ENCODE results near the gene SNAP23. TPM values are rescaled to one million over a fixed set of nuclear protein-coding genes. Genes with fewer than 3 reads are reported as not detected.

Gene SNAP23
- total and polyA plus RNA-seq, 2 donors = 47.8 to 94.3 TPM

DNA sequence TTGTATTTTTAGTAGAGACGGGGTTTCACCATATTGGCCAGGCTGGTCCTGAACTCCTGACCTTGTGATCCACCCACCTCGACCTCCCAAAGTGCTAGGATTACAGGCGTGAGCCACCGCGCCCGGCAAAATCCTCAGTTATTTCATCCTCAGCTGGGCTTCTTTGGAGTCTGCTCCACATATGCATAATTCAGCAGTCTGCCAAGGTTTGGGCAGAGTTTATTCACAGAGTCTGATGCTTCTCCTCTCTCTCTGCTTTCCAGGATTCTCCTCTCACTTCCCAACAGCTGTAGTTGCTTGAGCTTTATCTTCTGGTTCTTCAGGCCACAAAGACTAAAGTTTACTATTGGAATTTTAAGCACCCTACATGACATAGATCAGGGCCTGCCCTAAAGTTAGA lies 12.7 kb upstream of the SNAP23 start:
- no peak for DNase-seq (ENCODE audit: extremely low spot score)
- no peaks in the 10 kb centered on the region for H3K36me3 ChIP-seq (ENCODE audit: insufficient read depth)
- no peak overlapping the region for H3K27ac ChIP-seq (ENCODE audit: low read depth)
- H3K4me3 ChIP-seq (ENCODE audit: low read depth, low read length) = no peak overlapping the region
- WGBS = 96% methylated on average over 6 of the region's 6 CpGs
- H3K4me1 ChIP-seq (ENCODE audit: insufficient read depth) = no peaks in the 10 kb centered on the region

GRCh38 chr15:42483677-42484076 lies 11.8 kb upstream of the SNAP23 start:
- no peaks in the 10 kb centered on the region for H3K36me3 ChIP-seq (ENCODE audit: insufficient read depth)
- no peak overlapping the region for H3K4me3 ChIP-seq (ENCODE audit: low read depth, low read length)
- no peak overlapping the region for H3K27ac ChIP-seq (ENCODE audit: low read depth)
- no peak for DNase-seq (ENCODE audit: extremely low spot score)
- H3K4me1 ChIP-seq (ENCODE audit: insufficient read depth) = no peaks in the 10 kb centered on the region
- 99% methylated on average over 1 of the region's 1 CpG for WGBS

DNA sequence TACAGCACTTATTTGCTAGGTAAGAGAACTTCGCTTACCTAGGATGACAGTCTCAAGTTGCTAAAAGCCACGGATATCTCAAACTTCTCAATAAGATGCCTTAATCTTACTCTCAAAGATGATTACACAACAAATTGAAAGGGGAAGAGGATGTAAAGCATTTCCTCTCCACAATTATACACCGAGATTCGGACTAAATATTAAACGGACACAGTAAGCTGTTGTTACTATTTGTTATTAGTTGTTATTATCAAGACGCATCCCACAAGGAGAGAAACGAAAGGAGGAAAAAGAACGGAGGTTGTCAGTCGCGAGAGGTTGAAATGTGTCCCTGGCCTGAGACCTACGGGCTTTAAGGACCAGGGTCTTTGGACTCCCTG lies 5.2 kb upstream of the SNAP23 start:
- Histone ChIP-seq H3K4me1 (ENCODE audit: insufficient read depth) (no peaks in the 10 kb centered on the region), H3K36me3 (ENCODE audit: insufficient read depth) (no peaks in the 10 kb centered on the region), H3K27ac (ENCODE audit: low read depth) (peak overlapping the region; percentile 77), H3K4me3 (ENCODE audit: low read depth, low read length) (peak overlapping the region; percentile 84)
- DNase-seq (ENCODE audit: extremely low spot score) = peak; percentile 8
- 3% methylated on average over 11 of the region's 11 CpGs for WGBS

DNA sequence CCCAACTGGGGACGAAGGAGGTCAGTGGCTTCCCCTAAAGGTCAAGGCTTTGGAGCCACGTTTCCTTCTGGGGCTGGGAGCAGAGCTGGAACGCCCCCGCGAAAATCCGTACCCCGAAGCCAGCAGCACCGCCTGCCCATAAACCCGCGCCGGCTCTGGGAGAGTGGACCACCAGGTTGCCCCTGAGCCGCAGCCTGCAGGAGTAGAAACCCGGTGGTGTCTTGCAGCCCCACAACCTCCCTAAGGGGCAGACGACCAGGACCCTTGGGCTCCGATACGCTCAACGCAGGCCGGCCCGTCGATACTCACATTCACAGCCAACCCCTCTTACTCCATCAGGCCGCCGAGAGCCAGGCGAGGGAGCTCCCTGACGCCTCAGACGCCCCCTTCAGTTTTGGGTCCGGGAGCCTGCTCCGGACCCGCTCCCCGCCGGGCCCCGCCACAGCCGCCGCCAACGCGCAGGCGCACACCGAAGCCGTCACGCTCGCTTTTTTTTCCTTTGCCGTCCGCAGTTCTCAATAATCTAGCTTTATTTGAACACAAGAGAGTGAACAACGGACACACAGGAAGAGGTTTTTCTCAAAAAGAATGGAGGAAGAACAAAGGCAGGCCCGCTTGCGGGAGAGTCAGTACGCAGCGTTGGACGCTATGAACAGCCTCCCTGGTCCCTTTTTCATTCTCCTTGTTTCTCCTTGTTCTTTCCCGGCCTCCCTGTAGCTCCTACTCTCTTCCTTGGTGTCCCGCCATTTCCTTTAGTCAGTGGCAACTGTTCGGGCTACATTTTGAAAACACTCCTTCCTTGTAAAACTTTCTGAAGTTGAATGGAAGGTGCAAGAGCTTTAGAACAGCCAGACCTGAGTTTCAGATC lies 4.5 kb upstream of the SNAP23 start, which contains the start of gene ZNF106:
ZNF106 (minus strand) TSS at position 471 of the 868 bp plus-strand sequence. CDS start 18,852 bp downstream, outside the sequence.
- Histone ChIP-seq H3K4me1 (ENCODE audit: insufficient read depth) (no peaks in the 10 kb centered on the region), H3K4me3 (ENCODE audit: low read depth, low read length) (peak within 1 kb of the TSS; percentile 84), H3K36me3 (ENCODE audit: insufficient read depth) (no peaks in the 10 kb centered on the region), H3K27ac (ENCODE audit: low read depth) (peak within 1 kb of the TSS; percentile 95)
- WGBS = under 1% methylated on average over 51 of the region's 51 CpGs
- peak; percentile 93 for DNase-seq (ENCODE audit: extremely low spot score)

DNA sequence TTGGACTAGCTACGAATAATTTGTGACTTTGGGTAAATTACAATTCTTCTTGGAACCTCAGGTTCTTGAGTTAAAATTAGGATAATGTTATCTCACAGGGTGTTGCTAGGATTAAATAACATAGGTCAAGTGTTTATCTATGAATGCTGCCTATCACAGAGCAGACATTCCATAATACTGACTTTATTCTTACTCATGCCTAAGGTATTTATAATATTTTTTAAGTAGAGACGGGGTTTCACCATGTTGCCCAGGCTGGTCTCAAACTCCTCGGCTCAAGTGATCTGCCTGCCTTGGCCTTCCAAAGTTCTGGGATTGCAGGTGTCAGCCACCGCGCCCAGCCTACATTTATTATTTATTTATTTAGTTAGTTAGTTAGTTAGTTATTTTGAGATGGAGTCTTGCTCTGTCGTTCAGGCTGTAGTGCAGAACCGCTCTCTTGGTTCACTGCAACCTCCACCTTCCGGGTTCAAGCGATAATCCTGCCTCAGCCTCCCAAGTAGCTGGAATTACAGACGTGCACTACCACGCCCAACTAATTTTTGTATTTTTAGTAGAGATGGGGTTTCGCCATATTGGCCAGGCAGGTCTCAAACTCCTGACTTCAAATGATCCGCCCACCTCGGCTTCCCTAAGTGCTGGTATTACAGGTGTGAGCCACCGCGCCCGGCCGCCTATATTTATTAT lies 3.8 kb upstream of the SNAP23 start:
- DNase-seq (ENCODE audit: extremely low spot score) = no peak
- 86% methylated on average over 18 of the region's 18 CpGs for WGBS
- no peaks in the 10 kb centered on the region for H3K4me1 ChIP-seq (ENCODE audit: insufficient read depth)

DNA sequence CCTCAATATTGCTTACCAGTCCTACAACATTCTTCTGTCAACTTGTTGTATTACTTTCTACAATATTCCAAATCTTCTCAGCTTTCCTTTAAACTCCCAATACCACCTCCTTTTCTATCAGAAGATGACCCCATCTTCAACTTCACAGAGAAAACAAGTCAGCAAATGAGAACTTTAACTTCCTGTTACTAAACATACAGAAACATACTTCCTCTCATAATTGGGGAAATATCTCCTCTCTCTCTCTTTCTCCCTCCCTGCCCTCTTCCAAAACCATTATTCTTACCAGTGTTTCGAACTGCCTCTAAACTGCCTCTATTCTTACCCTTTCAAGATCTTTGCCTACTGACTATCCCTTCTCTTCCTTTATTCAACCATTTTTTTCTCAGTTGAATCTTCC lies 1.8 kb upstream of the SNAP23 start:
- H3K27ac ChIP-seq (ENCODE audit: low read depth) = peak overlapping the region; percentile 5

More for the DNA sequence above, 3.8 kb upstream of the SNAP23 start:
- Histone ChIP-seq H3K27ac (ENCODE audit: low read depth) (peak overlapping the region; percentile 95), H3K4me3 (ENCODE audit: low read depth, low read length) (peak overlapping the region; percentile 84), H3K36me3 (ENCODE audit: insufficient read depth) (no peaks in the 10 kb centered on the region)

DNA sequence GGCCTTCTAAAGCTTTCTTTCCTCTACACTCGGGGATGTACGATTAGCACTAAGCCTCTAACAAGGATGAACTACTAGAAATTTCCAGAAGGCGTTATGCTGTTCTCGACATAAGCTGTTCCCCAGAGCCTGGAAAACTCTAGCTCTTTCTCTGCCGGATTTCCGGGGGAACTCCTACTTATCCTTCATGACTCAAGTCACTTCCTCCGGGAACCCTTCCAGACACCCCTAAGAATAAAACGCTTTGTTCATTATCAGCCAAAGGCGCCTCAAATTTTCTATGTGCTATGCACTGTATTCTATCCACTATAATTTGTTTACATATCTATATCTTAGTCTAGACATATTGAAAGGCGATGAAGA lies 455 bp upstream of the SNAP23 start:
- WGBS = 4% methylated on average over 10 of the region's 10 CpGs
- H3K27ac ChIP-seq (ENCODE audit: low read depth) = peak overlapping the region; percentile 93
- DNase-seq (ENCODE audit: extremely low spot score) = peak; percentile 37
- H3K4me1 ChIP-seq (ENCODE audit: insufficient read depth) = no peaks in the 10 kb centered on the region
- peak overlapping the region; percentile 65 for H3K4me3 ChIP-seq (ENCODE audit: low read depth, low read length)
- H3K36me3 ChIP-seq (ENCODE audit: insufficient read depth) = no peaks in the 10 kb centered on the region

More for the DNA sequence above, 1.8 kb upstream of the SNAP23 start:
- Histone ChIP-seq H3K4me1 (ENCODE audit: insufficient read depth) (no peaks in the 10 kb centered on the region), H3K4me3 (ENCODE audit: low read depth, low read length) (no peak overlapping the region), H3K36me3 (ENCODE audit: insufficient read depth) (no peaks in the 10 kb centered on the region)
- 85% methylated on average over 1 of the region's 1 CpG for WGBS
- DNase-seq (ENCODE audit: extremely low spot score) = no peak

DNA sequence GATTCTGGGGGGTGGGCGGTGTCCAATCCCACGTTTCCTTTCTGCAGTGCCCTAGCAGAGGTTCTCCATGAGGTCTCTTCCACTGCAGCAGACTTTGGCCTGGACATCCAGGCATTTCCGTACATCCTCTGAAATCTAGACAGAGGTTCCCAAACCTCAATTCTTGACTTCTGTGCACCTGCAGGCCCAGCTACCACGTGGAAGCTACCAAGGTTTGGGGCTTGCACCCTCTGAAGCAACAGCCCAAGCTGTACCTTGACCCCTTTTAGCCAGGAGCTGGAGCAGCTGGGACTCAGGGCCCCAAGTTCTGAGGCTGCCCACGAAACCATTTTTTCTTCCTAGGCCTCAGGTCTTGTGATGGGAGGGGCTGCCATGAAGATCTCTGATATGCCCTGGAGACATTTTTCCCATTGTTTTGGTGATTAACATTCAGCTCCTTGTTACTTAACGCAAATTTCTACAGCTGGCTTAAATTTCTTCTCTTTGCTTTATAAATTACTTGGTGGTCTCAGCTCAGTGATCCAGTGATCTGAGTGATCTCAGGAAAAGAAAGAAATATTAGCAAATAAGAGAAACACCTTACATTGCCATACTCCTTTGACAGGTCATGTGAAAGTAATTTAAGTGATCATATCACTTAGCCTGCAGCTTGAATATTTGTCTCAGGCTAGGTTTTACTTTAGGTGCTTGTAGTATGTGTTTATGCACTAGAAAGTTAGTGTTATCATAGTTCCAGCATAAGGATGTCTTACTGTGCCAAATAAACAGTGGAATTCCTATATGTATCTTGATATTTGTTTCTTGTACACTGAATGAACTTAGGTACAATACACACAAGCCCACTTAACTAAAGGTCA lies 3.0 kb downstream of the SNAP23 start:
- Histone ChIP-seq H3K4me1 (ENCODE audit: insufficient read depth) (no peaks in the 10 kb centered on the region), H3K27ac (ENCODE audit: low read depth) (no peak overlapping the region), H3K4me3 (ENCODE audit: low read depth, low read length) (no peak overlapping the region), H3K36me3 (ENCODE audit: insufficient read depth) (no peaks in the 10 kb centered on the region)
- 78% methylated on average over 6 of the region's 6 CpGs for WGBS
- no peak for DNase-seq (ENCODE audit: extremely low spot score)

- WGBS = 78% methylated on average over 12 of the region's 12 CpGs
- peak overlapping the region; percentile 50 for H3K27ac ChIP-seq (ENCODE audit: low read depth)
- no peaks in the 10 kb centered on the region for H3K36me3 ChIP-seq (ENCODE audit: insufficient read depth)
- no peak overlapping the region for H3K4me3 ChIP-seq (ENCODE audit: low read depth, low read length)
- no peak for DNase-seq (ENCODE audit: extremely low spot score)
- no peaks in the 10 kb centered on the region for H3K4me1 ChIP-seq (ENCODE audit: insufficient read depth)
These were observed 4.6 kb downstream of the SNAP23 start for GRCh38 chr15:42499858-42500609.

- Histone ChIP-seq H3K36me3 (ENCODE audit: insufficient read depth) (no peaks in the 10 kb centered on the region), H3K4me1 (ENCODE audit: insufficient read depth) (no peaks in the 10 kb centered on the region)
These were observed 7.0 kb downstream of the SNAP23 start for GRCh38 chr15:42502477-42502876.

DNA sequence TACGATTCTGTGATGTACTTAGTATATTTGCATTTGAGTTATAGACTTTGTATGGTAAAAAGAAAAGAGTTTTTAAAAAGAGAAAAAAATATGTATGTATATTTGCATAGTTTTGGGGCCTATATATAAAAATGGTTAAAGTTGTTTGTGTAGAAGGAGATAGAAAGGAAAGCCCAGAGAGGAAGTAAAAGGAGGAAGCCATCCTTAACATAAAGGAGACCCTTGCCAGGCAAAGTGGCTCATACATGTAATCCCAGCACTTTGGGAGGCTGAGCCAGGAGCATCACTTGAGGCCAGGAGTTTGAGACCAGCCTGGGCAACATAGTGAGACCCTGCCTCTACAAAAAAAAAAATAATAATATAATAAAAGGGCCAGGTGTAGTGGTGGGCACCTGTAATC lies 8.4 kb downstream of the SNAP23 start:
- H3K36me3 ChIP-seq (ENCODE audit: insufficient read depth) = no peaks in the 10 kb centered on the region
- H3K4me3 ChIP-seq (ENCODE audit: low read depth, low read length) = no peak overlapping the region
- no peaks in the 10 kb centered on the region for H3K4me1 ChIP-seq (ENCODE audit: insufficient read depth)
- H3K27ac ChIP-seq (ENCODE audit: low read depth) = no peak overlapping the region
- no peak for DNase-seq (ENCODE audit: extremely low spot score)
- 92% methylated on average over 1 of the region's 1 CpG for WGBS

More at GRCh38 chr15:42502477-42502876, 7.0 kb downstream of the SNAP23 start:
- WGBS = 70% methylated on average over 4 of the region's 4 CpGs
- no peak overlapping the region for H3K27ac ChIP-seq (ENCODE audit: low read depth)
- no peak overlapping the region for H3K4me3 ChIP-seq (ENCODE audit: low read depth, low read length)
- DNase-seq (ENCODE audit: extremely low spot score) = no peak

- H3K36me3 ChIP-seq (ENCODE audit: insufficient read depth) = no peaks in the 10 kb centered on the region
- 54% methylated on average over 3 of the region's 3 CpGs for WGBS
- no peaks in the 10 kb centered on the region for H3K4me1 ChIP-seq (ENCODE audit: insufficient read depth)
- H3K27ac ChIP-seq (ENCODE audit: low read depth) = no peak overlapping the region
- DNase-seq (ENCODE audit: extremely low spot score) = no peak
- no peak overlapping the region for H3K4me3 ChIP-seq (ENCODE audit: low read depth, low read length)
These were observed 9.2 kb downstream of the SNAP23 start for GRCh38 chr15:42504631-42505030.

DNA sequence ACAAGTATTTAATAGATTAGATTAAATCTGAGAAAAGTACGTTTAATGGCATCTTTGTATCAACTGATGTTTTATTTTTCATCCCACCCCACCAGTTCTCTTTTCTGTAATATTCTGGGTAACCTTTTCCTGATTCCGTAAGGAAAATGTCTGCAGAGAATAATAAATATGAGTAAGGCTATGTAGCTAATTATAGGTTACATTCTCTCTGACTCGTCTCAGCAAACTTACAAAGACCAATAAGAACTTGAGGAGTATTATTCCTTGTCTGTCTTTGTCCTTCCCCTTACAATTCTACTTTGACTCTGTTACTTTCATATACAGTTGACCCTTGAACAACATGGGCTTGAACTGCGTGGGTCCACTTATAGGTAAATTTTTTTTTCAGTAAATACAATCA lies 12.1 kb downstream of the SNAP23 start:
- DNase-seq (ENCODE audit: extremely low spot score) = no peak
- H3K27ac ChIP-seq (ENCODE audit: low read depth) = no peak overlapping the region
- H3K4me1 ChIP-seq (ENCODE audit: insufficient read depth) = no peaks in the 10 kb centered on the region
- WGBS = 79% methylated on average over 4 of the region's 4 CpGs
- H3K36me3 ChIP-seq (ENCODE audit: insufficient read depth) = no peaks in the 10 kb centered on the region
- no peak overlapping the region for H3K4me3 ChIP-seq (ENCODE audit: low read depth, low read length)
